ENCODE data around the gene ANKRD60. TPM values are rescaled to one million over a fixed set of nuclear protein-coding genes. Genes with fewer than 3 reads are reported as not detected.

ANKRD60 gene
- total RNA-seq, 4 donors from 2014 or later, result not detected

DNA sequence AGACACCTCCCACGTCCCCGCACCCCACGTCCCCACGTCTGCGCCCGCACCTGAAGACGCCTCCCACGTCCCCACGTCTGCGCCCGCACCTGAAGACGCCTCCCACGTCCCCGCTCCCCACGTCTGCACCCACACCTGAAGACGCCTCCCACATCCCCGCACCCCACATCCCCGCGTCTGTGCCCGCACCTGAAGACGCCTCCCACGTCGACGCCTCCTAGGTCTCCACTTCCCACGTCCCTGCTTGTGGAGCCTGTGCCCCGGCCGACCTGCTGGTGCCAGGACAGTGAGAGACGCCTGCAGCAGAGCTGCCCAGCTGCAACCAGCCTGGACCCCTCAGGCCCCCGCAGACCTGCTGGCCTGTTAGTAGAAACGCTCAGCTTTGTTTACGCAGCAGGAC is 22.6 kb downstream of the ANKRD60 start:
- Histone ChIP-seq H3K27ac (no peak overlapping the region), H3K27me3 (peaks cover 9% of the 10 kb centered on the region), H3K36me3 (no peaks in the 10 kb centered on the region), H3K4me1 (peaks cover 0 to 8% (median 0%) of the 10 kb centered on the region in 4 donors), H3K9me3 (no peaks in the 10 kb centered on the region), H3K4me3 (no peak overlapping the region)
- TF ChIP-seq EP300 (IDR thresholded peaks at IDR 0.05; ENCODE audit: low read depth), result no peak
- no peak for TF ChIP-seq POLR2AphosphoS5 (IDR thresholded peaks at IDR 0.05)
- TF ChIP-seq, protein P1, sequence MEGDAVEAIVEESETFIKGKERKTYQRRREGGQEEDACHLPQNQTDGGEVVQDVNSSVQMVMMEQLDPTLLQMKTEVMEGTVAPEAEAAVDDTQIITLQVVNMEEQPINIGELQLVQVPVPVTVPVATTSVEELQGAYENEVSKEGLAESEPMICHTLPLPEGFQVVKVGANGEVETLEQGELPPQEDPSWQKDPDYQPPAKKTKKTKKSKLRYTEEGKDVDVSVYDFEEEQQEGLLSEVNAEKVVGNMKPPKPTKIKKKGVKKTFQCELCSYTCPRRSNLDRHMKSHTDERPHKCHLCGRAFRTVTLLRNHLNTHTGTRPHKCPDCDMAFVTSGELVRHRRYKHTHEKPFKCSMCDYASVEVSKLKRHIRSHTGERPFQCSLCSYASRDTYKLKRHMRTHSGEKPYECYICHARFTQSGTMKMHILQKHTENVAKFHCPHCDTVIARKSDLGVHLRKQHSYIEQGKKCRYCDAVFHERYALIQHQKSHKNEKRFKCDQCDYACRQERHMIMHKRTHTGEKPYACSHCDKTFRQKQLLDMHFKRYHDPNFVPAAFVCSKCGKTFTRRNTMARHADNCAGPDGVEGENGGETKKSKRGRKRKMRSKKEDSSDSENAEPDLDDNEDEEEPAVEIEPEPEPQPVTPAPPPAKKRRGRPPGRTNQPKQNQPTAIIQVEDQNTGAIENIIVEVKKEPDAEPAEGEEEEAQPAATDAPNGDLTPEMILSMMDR (IDR thresholded peaks at IDR 0.05), result no peak
- TF ChIP-seq POLR2A (IDR thresholded peaks at IDR 0.05), result no peak
- in situ Hi-C loops (cut with MboI; ENCODE audit: low pct_ligation_motif_present in 1 of 4, low pct_unique_long_range_greater_than_20kb in 1 of 4, low sequenced_read_pairs in 3 of 4) (loop anchor here (5.0 to 25.0 kb wide), 6 partner anchors 601 to 1119 kb away; partner anchors contain the start of gene RBM38 (in 2 of the 4)), intact Hi-C loops (cut with DNase I; ENCODE audit: low total_unique reads) (no loop called here)
- WGBS, 2 donors (ENCODE audit: low coverage in 1 of 2), result 87 to 91% methylated on average over 9 to 31 of the region's 31 CpGs
- DNase-seq, result no peak

DNA sequence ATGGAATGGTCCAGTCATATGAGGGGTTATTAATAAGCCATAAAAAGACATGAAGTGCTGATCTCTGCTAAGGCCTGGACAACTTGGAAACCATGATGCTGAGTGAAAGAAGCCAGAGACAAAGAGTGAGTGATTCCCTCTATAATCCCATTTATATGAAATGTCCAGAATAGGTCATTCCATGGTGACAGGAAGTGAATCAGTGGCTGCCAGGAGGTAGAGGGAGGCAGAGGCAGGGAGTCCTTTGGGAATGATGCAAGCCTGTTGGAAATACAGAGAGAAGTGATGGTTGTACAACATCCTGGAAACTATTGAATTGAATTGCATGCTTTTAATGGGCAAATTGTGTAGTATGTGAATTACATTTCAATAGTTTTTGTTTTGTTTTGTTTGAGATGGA is 26.4 kb downstream of the ANKRD60 start:
- intact Hi-C loops (cut with DNase I; ENCODE audit: low total_unique reads), result no loop called here
- TF ChIP-seq POLR2A (IDR thresholded peaks at IDR 0.05) (no peak), EP300 (IDR thresholded peaks at IDR 0.05; ENCODE audit: low read depth) (no peak), POLR2AphosphoS5 (IDR thresholded peaks at IDR 0.05) (no peak)
- TF ChIP-seq, protein P1 (IDR thresholded peaks at IDR 0.05), result no peak

DNA sequence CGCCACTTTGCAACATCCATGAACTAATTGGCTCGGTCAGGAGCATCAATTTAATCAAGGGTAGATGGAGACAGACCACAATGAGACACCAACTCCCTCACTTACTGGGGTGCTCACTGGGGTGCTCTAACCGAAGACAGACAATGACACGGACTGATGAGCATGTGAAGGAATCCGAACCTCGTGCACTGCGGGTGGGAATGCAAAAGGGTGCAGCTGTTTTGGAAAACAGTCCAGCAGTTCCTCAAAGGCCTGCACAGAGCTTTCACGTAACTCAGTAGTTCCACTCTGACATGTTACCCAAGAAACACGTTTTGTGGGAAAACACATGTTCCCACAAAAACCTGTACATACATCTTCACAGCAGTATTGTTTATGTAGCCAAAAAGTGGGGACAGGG is 26.8 kb downstream of the ANKRD60 start:
- no peaks in the 10 kb centered on the region for H3K9me3 ChIP-seq
- no peaks in the 10 kb centered on the region for H3K4me1 ChIP-seq
- H3K27ac ChIP-seq, result no peak overlapping the region
- WGBS, 2 donors (ENCODE audit: low coverage in 1 of 2), result 71 to 84% methylated on average over 9 of the region's 9 CpGs
- TF ChIP-seq, protein P1 (IDR thresholded peaks at IDR 0.05), result no peak
- TF ChIP-seq EP300 (IDR thresholded peaks at IDR 0.05; ENCODE audit: low read depth), result no peak
- TF ChIP-seq POLR2AphosphoS5 (IDR thresholded peaks at IDR 0.05), result no peak
- TF ChIP-seq POLR2A (IDR thresholded peaks at IDR 0.05), result no peak
- in situ Hi-C loops (cut with MboI; ENCODE audit: low pct_ligation_motif_present in 1 of 4, low pct_unique_long_range_greater_than_20kb in 1 of 4, low sequenced_read_pairs in 3 of 4) (loop anchor here (5.0 to 25.0 kb wide), 6 partner anchors 597 to 1114 kb away; partner anchors contain the start of gene RBM38 (in 2 of the 4)), intact Hi-C loops (cut with DNase I; ENCODE audit: low total_unique reads) (no loop called here)
- no peak overlapping the region for H3K4me3 ChIP-seq
- H3K27me3 ChIP-seq, result no peaks in the 10 kb centered on the region
- DNase-seq, result no peak
- H3K36me3 ChIP-seq, result no peaks in the 10 kb centered on the region

More for the DNA sequence above, 26.4 kb downstream of the ANKRD60 start:
- Histone ChIP-seq H3K4me3 (no peak overlapping the region), H3K36me3 (no peaks in the 10 kb centered on the region), H3K27me3 (no peaks in the 10 kb centered on the region), H3K9me3 (no peaks in the 10 kb centered on the region), H3K4me1 (no peaks in the 10 kb centered on the region), H3K27ac (no peak overlapping the region)
- DNase-seq, result no peak
- in situ Hi-C loops (cut with MboI; ENCODE audit: low pct_ligation_motif_present in 1 of 4, low pct_unique_long_range_greater_than_20kb in 1 of 4, low sequenced_read_pairs in 3 of 4), result loop anchor here (5.0 to 25.0 kb wide), 6 partner anchors 597 to 1115 kb away; partner anchors contain the start of gene RBM38 (in 2 of the 4)

DNA sequence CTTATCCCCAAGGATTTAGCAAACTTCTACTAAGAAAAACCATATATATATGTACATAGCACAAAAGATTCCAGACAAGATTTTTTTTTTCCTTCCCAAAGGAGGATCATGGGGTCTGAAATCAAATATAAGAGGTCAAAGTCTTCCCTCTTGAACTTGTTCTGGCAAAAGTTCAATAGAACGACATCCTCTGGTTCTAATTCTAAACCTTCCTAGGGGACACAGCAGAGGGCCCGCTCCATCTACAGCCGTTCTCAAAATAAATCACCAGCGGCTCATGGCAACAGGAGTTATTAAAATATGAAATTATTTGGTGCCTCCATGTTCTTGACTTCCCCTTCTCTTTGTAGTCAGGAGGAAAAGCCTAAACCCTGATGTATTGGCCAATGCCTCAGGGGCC is 29.0 kb downstream of the ANKRD60 start:
- DNase-seq, result no peak
- WGBS, 2 donors (ENCODE audit: low coverage in 1 of 2), result 71 to 93% methylated on average over 4 of the region's 4 CpGs
- in situ Hi-C loops (cut with MboI; ENCODE audit: low pct_ligation_motif_present in 1 of 4, low pct_unique_long_range_greater_than_20kb in 1 of 4, low sequenced_read_pairs in 3 of 4), result no loop called here
- H3K4me1 ChIP-seq, result no peaks in the 10 kb centered on the region
- no peaks in the 10 kb centered on the region for H3K36me3 ChIP-seq
- H3K9me3 ChIP-seq, result no peaks in the 10 kb centered on the region
- TF ChIP-seq, protein P1 (IDR thresholded peaks at IDR 0.05), result no peak
- no peak for TF ChIP-seq POLR2AphosphoS5 (IDR thresholded peaks at IDR 0.05)
- TF ChIP-seq EP300 (IDR thresholded peaks at IDR 0.05; ENCODE audit: low read depth), result no peak
- TF ChIP-seq POLR2A (IDR thresholded peaks at IDR 0.05), result no peak
- H3K4me3 ChIP-seq, result no peak overlapping the region
- H3K27ac ChIP-seq, result no peak overlapping the region
- no peaks in the 10 kb centered on the region for H3K27me3 ChIP-seq
- intact Hi-C loops (cut with DNase I; ENCODE audit: low total_unique reads), result no loop called here

Measured in transverse colon (tissue), 4 donors.